Mesenchymal stem cell (in vitro differentiated cells and primary cell): ENCODE data around the gene SLC16A14.

Source experiments
- DNase-seq: peaks from one replicate; pipeline ENCODE4 v3.0.0-alpha.2; 2013
- H2AFZ ChIP-seq: one replicate; pipeline ENCODE4 v1.6.1; 2013; ENCODE audit warnings: low read depth, mild to moderate bottlenecking, control low read depth, inconsistent platforms, low read length, moderate library complexity
- H2AK5ac ChIP-seq: 2 replicates; pipeline ENCODE4 v1.6.1; 2013; ENCODE audit warnings: low read length, moderate library complexity, mild to moderate bottlenecking, inconsistent platforms; ENCODE audit not compliant: severe bottlenecking
- H2BK120ac ChIP-seq: one replicate; pipeline ENCODE4 v1.6.1; 2013; ENCODE audit warnings: low read depth, mild to moderate bottlenecking, inconsistent platforms, low read length, moderate library complexity
- H2BK12ac ChIP-seq, 2 experiments: one replicate each; pipeline ENCODE4 v1.6.1; 2013; ENCODE audit warnings: inconsistent platforms in 2 of 2, low read length in 2 of 2, mild to moderate bottlenecking in 2 of 2, moderate library complexity in 2 of 2, control low read depth in 1 of 2
- H2BK15ac ChIP-seq: one replicate; pipeline ENCODE4 v1.6.1; 2013; ENCODE audit warnings: mild to moderate bottlenecking, low read depth, inconsistent platforms; ENCODE audit not compliant: poor library complexity, severe bottlenecking
- H2BK5ac ChIP-seq: 2 replicates; pipeline ENCODE4 v1.6.1; 2013; ENCODE audit warnings: low read depth, mild to moderate bottlenecking, low read length, control low read depth, inconsistent platforms; ENCODE audit not compliant: poor library complexity, severe bottlenecking
- H3K14ac ChIP-seq, 2 experiments: one replicate each; pipeline ENCODE4 v1.6.1; 2013; ENCODE audit warnings: inconsistent platforms in 2 of 2, low read length in 2 of 2, control low read depth in 1 of 2, mild to moderate bottlenecking in 1 of 2, moderate library complexity in 1 of 2
- H3K18ac ChIP-seq, 2 experiments: one replicate each; pipeline ENCODE4 v1.6.1; 2013; ENCODE audit warnings: inconsistent platforms in 2 of 2, low read length in 2 of 2, control low read depth in 1 of 2, low read depth in 1 of 2, mild to moderate bottlenecking in 1 of 2
- H3K23ac ChIP-seq, 2 experiments: one replicate each; pipeline ENCODE4 v1.6.1; 2013; ENCODE audit warnings: inconsistent platforms in 2 of 2, low read length in 2 of 2, mild to moderate bottlenecking in 2 of 2, moderate library complexity in 2 of 2, control low read depth in 1 of 2
- H3K27ac ChIP-seq: 2 replicates; pipeline ENCODE4 v1.5.1; 2013; ENCODE audit warnings: mild to moderate bottlenecking, moderate library complexity, low read length, control low read depth, inconsistent platforms; ENCODE audit not compliant: poor library complexity, severe bottlenecking
- H3K27me3 ChIP-seq, 2 experiments: 2 replicates each; pipeline versions ENCODE4 v1.6.1 to v1.7.0; 2013; ENCODE audit warnings: low read length in 2 of 2, mild to moderate bottlenecking in 2 of 2, moderate library complexity in 2 of 2, control low read depth in 1 of 2, inconsistent platforms in 1 of 2; ENCODE audit not compliant: control insufficient read depth in 1 of 2, insufficient read depth in 1 of 2
- H3K36me3 ChIP-seq, 2 experiments: 2 replicates each; pipeline versions ENCODE4 v1.6.1 to v1.7.0; 2013; ENCODE audit warnings: low read length in 2 of 2, control low read depth in 1 of 2, inconsistent platforms in 1 of 2, low read depth in 1 of 2, mild to moderate bottlenecking in 1 of 2; ENCODE audit not compliant: insufficient read depth in 2 of 2, control insufficient read depth in 1 of 2
- H3K4ac ChIP-seq, 2 experiments: one replicate each; pipeline ENCODE4 v1.6.1; 2013; ENCODE audit warnings: inconsistent platforms in 2 of 2, low read length in 2 of 2, mild to moderate bottlenecking in 2 of 2, moderate library complexity in 2 of 2, control low read depth in 1 of 2, low read depth in 1 of 2
- H3K4me1 ChIP-seq: 2 replicates; pipeline ENCODE4 v1.6.1; 2013; ENCODE audit warnings: low read depth, low read length, control low read depth; ENCODE audit not compliant: control insufficient read depth, insufficient read depth
- H3K4me2 ChIP-seq: 2 replicates; pipeline ENCODE4 v1.6.1; 2013; ENCODE audit warnings: low read length, mild to moderate bottlenecking, inconsistent platforms; ENCODE audit not compliant: poor library complexity, severe bottlenecking
- H3K4me3 ChIP-seq, 2 experiments: 2 replicates each; pipeline versions ENCODE4 v1.5.1 to v1.7.0; 2013; ENCODE audit warnings: low read length in 2 of 2, mild to moderate bottlenecking in 2 of 2, control low read depth in 1 of 2, low read depth in 1 of 2; ENCODE audit not compliant: insufficient read depth in 1 of 2
- H3K79me1 ChIP-seq: replicated peaks from 2 replicates; pipeline ENCODE4 v1.6.1; 2013; ENCODE audit warnings: mild to moderate bottlenecking, control low read depth, low read length, inconsistent platforms; ENCODE audit not compliant: poor library complexity, severe bottlenecking
- H3K9ac ChIP-seq: 2 replicates; pipeline ENCODE4 v1.7.0; 2013; ENCODE audit warnings: mild to moderate bottlenecking, low read length, moderate library complexity
- H3K9me3 ChIP-seq: 2 replicates; pipeline ENCODE4 v1.7.0; 2013; ENCODE audit warnings: mild to moderate bottlenecking, low read length; ENCODE audit not compliant: control insufficient read depth
- H4K8ac ChIP-seq: one replicate; pipeline ENCODE4 v1.6.1; 2013; ENCODE audit warnings: inconsistent platforms, mild to moderate bottlenecking, low read length, moderate library complexity
- H4K91ac ChIP-seq: one replicate; pipeline ENCODE4 v1.6.1; 2013; ENCODE audit warnings: mild to moderate bottlenecking, low read length, inconsistent platforms
- WGBS: methylation state at CpG from one replicate; pipeline ENCODE4 v1.1.7; 2013; ENCODE audit warnings: mixed read lengths; 5-methylcytosine and 5-hydroxymethylcytosine counted together

SLC16A14 gene

GRCh38 chr2:230097424-230097823 is 28.7 kb upstream of the SLC16A14 start:
- no peaks in the 10 kb centered on the region for H3K36me3 ChIP-seq
- no peak overlapping the region for H3K23ac ChIP-seq
- H4K91ac ChIP-seq, result no peak overlapping the region
- no peak overlapping the region for H3K27ac ChIP-seq
- peaks cover 6% of the 10 kb centered on the region for H3K9me3 ChIP-seq
- H2AFZ ChIP-seq, result no peak overlapping the region
- no peak overlapping the region for H2AK5ac ChIP-seq
- DNase-seq, result no peak
- no peak overlapping the region for H3K18ac ChIP-seq
- no peaks in the 10 kb centered on the region for H3K4me1 ChIP-seq
- H3K9ac ChIP-seq, result no peak overlapping the region
- H3K4me2 ChIP-seq, result no peak overlapping the region
- no peak overlapping the region for H4K8ac ChIP-seq
- no peak overlapping the region for H3K14ac ChIP-seq
- H3K79me1 ChIP-seq, result no peaks in the 10 kb centered on the region
- WGBS, result 89% methylated on average over 1 of the region's 3 CpGs
- no peak overlapping the region for H2BK15ac ChIP-seq
- H3K4me3 ChIP-seq, result no peak overlapping the region
- no peaks in the 10 kb centered on the region for H3K27me3 ChIP-seq
- H3K4ac ChIP-seq, result no peak overlapping the region
- H2BK12ac ChIP-seq, result no peak overlapping the region
- H2BK120ac ChIP-seq, result no peak overlapping the region
- H2BK5ac ChIP-seq, result no peak overlapping the region

GRCh38 chr2:230090967-230091366 is 22.2 kb upstream of the SLC16A14 start:
- no peak overlapping the region for H3K18ac ChIP-seq
- H2AK5ac ChIP-seq, result no peak overlapping the region
- H3K9me3 ChIP-seq, result no peaks in the 10 kb centered on the region
- no peak overlapping the region for H2BK5ac ChIP-seq
- H2BK12ac ChIP-seq, result no peak overlapping the region
- H3K27me3 ChIP-seq, result no peaks in the 10 kb centered on the region
- H2AFZ ChIP-seq, result no peak overlapping the region
- H3K27ac ChIP-seq, result no peak overlapping the region
- H3K14ac ChIP-seq, result no peak overlapping the region
- H3K36me3 ChIP-seq, result no peaks in the 10 kb centered on the region
- H3K9ac ChIP-seq, result no peak overlapping the region
- H2BK15ac ChIP-seq, result no peak overlapping the region
- no peak overlapping the region for H3K4me2 ChIP-seq
- 83% methylated on average over 2 of the region's 2 CpGs for WGBS
- no peaks in the 10 kb centered on the region for H3K4me1 ChIP-seq
- no peak overlapping the region for H3K23ac ChIP-seq
- no peak overlapping the region for H3K4ac ChIP-seq
- H2BK120ac ChIP-seq, result no peak overlapping the region
- no peaks in the 10 kb centered on the region for H3K79me1 ChIP-seq
- H4K91ac ChIP-seq, result no peak overlapping the region
- no peak for DNase-seq
- H4K8ac ChIP-seq, result no peak overlapping the region
- H3K4me3 ChIP-seq, result no peak overlapping the region

- Histone ChIP-seq H2AFZ (no peak overlapping the region), H3K9me3 (no peaks in the 10 kb centered on the region), H3K23ac (no peak overlapping the region), H2BK15ac (no peak overlapping the region), H2AK5ac (no peak overlapping the region), H3K79me1 (no peaks in the 10 kb centered on the region), H2BK5ac (no peak overlapping the region), H3K4me1 (no peaks in the 10 kb centered on the region), H3K27me3 (no peaks in the 10 kb centered on the region), H3K9ac (no peak overlapping the region), H3K4ac (no peak overlapping the region), H3K36me3 (no peaks in the 10 kb centered on the region), H3K18ac (no peak overlapping the region), H3K14ac (no peak overlapping the region), H3K27ac (no peak overlapping the region), H2BK12ac (no peak overlapping the region), H2BK120ac (no peak overlapping the region), H4K8ac (no peak overlapping the region), H4K91ac (no peak overlapping the region), H3K4me2 (no peak overlapping the region), H3K4me3 (no peak overlapping the region)
- no peak for DNase-seq
- 81% methylated on average over 7 of the region's 7 CpGs for WGBS
These were observed 16.5 kb upstream of the SLC16A14 start for GRCh38 chr2:230085201-230085600.

GRCh38 chr2:230077851-230078547 is 9.3 kb upstream of the SLC16A14 start:
- no peaks in the 10 kb centered on the region for H3K4me1 ChIP-seq
- no peak overlapping the region for H3K23ac ChIP-seq
- DNase-seq, result no peak
- no peak overlapping the region for H2AK5ac ChIP-seq
- H3K18ac ChIP-seq, result no peak overlapping the region
- no peaks in the 10 kb centered on the region for H3K79me1 ChIP-seq
- no peak overlapping the region for H4K91ac ChIP-seq
- H2AFZ ChIP-seq, result no peak overlapping the region
- H4K8ac ChIP-seq, result no peak overlapping the region
- no peak overlapping the region for H3K4me3 ChIP-seq
- H2BK12ac ChIP-seq, result no peak overlapping the region
- H3K4ac ChIP-seq, result no peak overlapping the region
- H3K9me3 ChIP-seq, result no peaks in the 10 kb centered on the region
- no peak overlapping the region for H3K4me2 ChIP-seq
- no peaks in the 10 kb centered on the region for H3K36me3 ChIP-seq
- H3K27me3 ChIP-seq, result no peaks in the 10 kb centered on the region
- peak overlapping the region in 1 of 2 experiments; percentile 20 for H3K14ac ChIP-seq
- H3K9ac ChIP-seq, result no peak overlapping the region
- no peak overlapping the region for H2BK15ac ChIP-seq
- 60% methylated on average over 3 of the region's 5 CpGs for WGBS
- H2BK5ac ChIP-seq, result no peak overlapping the region
- no peak overlapping the region for H2BK120ac ChIP-seq
- H3K27ac ChIP-seq, result no peak overlapping the region
